Mammary epithelial cell (primary cell): Measurements from ENCODE around the gene NTN4.

Source experiments
- CTCF ChIP-seq, 2 donors: IDR thresholded peaks in 1 of 2; conservative IDR thresholded peaks in 1 of 2; 2 replicates each; pipeline ENCODE4 v1.5.1; 2011 to 2012; ENCODE audit warnings: inconsistent platforms in 2 of 2, low read length in 2 of 2, mild to moderate bottlenecking in 2 of 2, control low read depth in 1 of 2, low read depth in 1 of 2; ENCODE audit not compliant: insufficient read depth in 1 of 2; ENCODE audit errors: extremely low read depth in 1 of 2
- EZH2 ChIP-seq: IDR thresholded peaks from 2 replicates; pipeline ENCODE4 v1.6.1; 2012; ENCODE audit warnings: low read length, inconsistent platforms, borderline replicate concordance

GRCh38 chr12:95637010-95637409, 153.6 kb downstream of the NTN4 start:
- no peak for TF ChIP-seq CTCF (conservative IDR thresholded peaks at IDR 0.05 in 1 of 2, IDR thresholded peaks at IDR 0.05 in 1 of 2; ENCODE audit: extremely low read depth in 1 of 2, insufficient read depth in 1 of 2, low read depth in 1 of 2, low read length in 2 of 2)
- no peak for TF ChIP-seq EZH2
